HG03354 (cell line): ENCODE data around the gene TSHR.
A peak's percentile ranks its signal among the peaks of the same experiment; 100 is the strongest.
"Not testable (repeated sequence)": the region's sequence is repeated elsewhere in the genome, so short reads cannot be mapped to it uniquely, and the experiment has no call there.

Source experiments
- ATAC-seq: cut with Tn5 transposase; IDR thresholded peaks from one replicate; pipeline ENCODE4 v1.9.1; 2021; ENCODE audit warnings: mild to moderate bottlenecking; ENCODE audit not compliant: unreplicated experiment, poor library complexity, severe bottlenecking

Gene TSHR

GRCh38 chr14:80955416-80955941 lies at the start of gene TSHR:
Gene TSHR (plus strand): TSS chr14:80955621. CDS start chr14:80955681, 60 bp downstream.
- no peak for ATAC-seq

- ATAC-seq: no peak
Measured at GRCh38 chr14:80906336-80906735, 49.1 kb upstream of the TSHR start.

- ATAC-seq: no peak
Measured at GRCh38 chr14:80906946-80907345, 48.5 kb upstream of the TSHR start.

- not testable (repeated sequence) for ATAC-seq
Measured at GRCh38 chr14:80912013-80912412, 43.4 kb upstream of the TSHR start.

GRCh38 chr14:80919622-80920021 lies 35.8 kb upstream of the TSHR start:
- no peak for ATAC-seq

- ATAC-seq: no peak
Measured at GRCh38 chr14:80923368-80923767, 32.1 kb upstream of the TSHR start.

GRCh38 chr14:80924365-80925103 lies 30.9 kb upstream of the TSHR start:
- no peak for ATAC-seq

- no peak for ATAC-seq
Measured at GRCh38 chr14:80926397-80927082, 28.9 kb upstream of the TSHR start.

GRCh38 chr14:80927083-80927989 lies 28.1 kb upstream of the TSHR start:
- no peak for ATAC-seq

GRCh38 chr14:80930095-80930494 lies 25.3 kb upstream of the TSHR start:
- ATAC-seq: no peak

- ATAC-seq: peak; percentile 99
Measured at GRCh38 chr14:80930836-80931389, 24.5 kb upstream of the TSHR start.

GRCh38 chr14:80933282-80933681 lies 22.1 kb upstream of the TSHR start:
- no peak for ATAC-seq

GRCh38 chr14:80933686-80934085 lies 21.7 kb upstream of the TSHR start:
- no peak for ATAC-seq

- ATAC-seq: peak; percentile 33
Measured at GRCh38 chr14:80940146-80940545, 15.3 kb upstream of the TSHR start.

GRCh38 chr14:80941241-80942185 lies 13.9 kb upstream of the TSHR start, which contains the start of gene CEP128:
Gene CEP128 (minus strand): TSS chr14:80941738.
- ATAC-seq: peak; percentile 97

- peak; percentile 39 for ATAC-seq
Measured at GRCh38 chr14:80942191-80942600, 13.2 kb upstream of the TSHR start.

GRCh38 chr14:80944861-80945617 lies 10.4 kb upstream of the TSHR start:
- ATAC-seq: no peak

GRCh38 chr14:80946187-80946586 lies 9.2 kb upstream of the TSHR start:
- ATAC-seq: no peak
